Gastrocnemius medialis (tissue), 4 donors: ENCODE measurements around the gene TBCD.

Experiments used
- CTCF ChIP-seq, 5 experiments: fragments of 450-650 bp in 3 of 5; fragments of 200-600 bp in 2 of 5; sonication (generic) in 2 of 5; IDR thresholded peaks in 4 of 5; conservative IDR thresholded peaks in 1 of 5; 1 replicate in 4 of 5; 2 replicates in 1 of 5; pipeline ENCODE4 v1.5.1; 2016 to 2019; ENCODE audit warnings: antibody characterized with exemption in 5 of 5, mild to moderate bottlenecking in 3 of 5, moderate library complexity in 3 of 5
- POLR2A ChIP-seq, 2 donors: fragments of 450-650 bp; IDR thresholded peaks; one replicate each; pipeline ENCODE4 v1.6.1; 2017; ENCODE audit warnings: antibody characterized with exemption in 2 of 2, mild to moderate bottlenecking in 2 of 2, moderate library complexity in 2 of 2

GRCh38 chr17:82973456-82974135, 221.7 kb downstream of the TBCD start:
- TF ChIP-seq POLR2A (IDR thresholded peaks at IDR 0.05) (no peak), CTCF (IDR thresholded peaks at IDR 0.05 in 4 of 5, conservative IDR thresholded peaks at IDR 0.05 in 1 of 5) (no peak)
